ENCODE results near the gene CFAP46.
A peak's percentile ranks its signal among the peaks of the same experiment; 100 is the strongest.
"Not testable (repeated sequence)": the region's sequence is repeated elsewhere in the genome, so short reads cannot be mapped to it uniquely, and the experiment has no call there.

CFAP46 gene

GRCh38 chr10:132909491-132910071, 32.8 kb downstream of the CFAP46 start:
- H3K9me3 ChIP-seq: no peaks in the 10 kb centered on the region
- peak overlapping the region; percentile 63 for H3K27ac ChIP-seq
- no peaks in the 10 kb centered on the region for H4K20me1 ChIP-seq
- no peak for TF ChIP-seq Cebpa-rat (IDR thresholded peaks at IDR 0.05)
- H3K27me3 ChIP-seq: peaks cover 20% of the 10 kb centered on the region
- no peak overlapping the region for H3K9ac ChIP-seq
- no peaks in the 10 kb centered on the region for H3K36me3 ChIP-seq
- peaks cover 74% of the 10 kb centered on the region for H3K4me1 ChIP-seq
- H3K4me2 ChIP-seq: peak overlapping the region; percentile 82
- H3K4me3 ChIP-seq: no peak overlapping the region

DNA sequence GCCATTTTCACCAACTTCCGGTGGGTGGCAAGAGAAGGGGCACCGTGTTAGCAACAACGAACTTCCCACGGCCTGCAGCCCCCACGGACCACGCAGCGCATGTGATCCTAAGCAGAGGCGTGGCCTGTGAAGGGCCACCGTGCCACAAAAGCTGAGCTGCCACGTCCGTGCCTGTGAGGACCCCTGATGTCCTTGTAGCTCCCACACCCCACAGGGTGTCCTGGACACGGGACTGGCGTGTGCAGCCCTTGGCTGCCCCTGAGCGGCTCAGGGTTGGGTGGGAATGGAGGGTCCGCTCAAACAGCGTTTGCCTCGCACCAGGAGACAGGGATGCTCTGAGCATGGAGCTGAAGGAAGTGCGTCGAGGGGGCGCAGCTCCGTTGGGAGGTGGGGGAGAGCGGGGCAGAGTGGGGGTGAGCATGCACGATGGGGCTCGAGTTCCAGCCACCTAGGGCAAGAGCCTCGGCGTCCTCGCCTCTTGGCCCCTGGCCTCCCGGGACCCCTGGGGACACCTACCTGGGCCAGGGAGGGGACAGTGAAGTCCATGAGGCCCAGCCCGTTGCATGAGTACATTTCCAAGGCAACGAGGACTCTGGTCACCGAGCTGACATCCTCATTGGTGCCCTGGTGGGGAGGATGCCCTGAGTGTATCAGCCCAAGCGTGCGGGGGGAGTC, 33.6 kb downstream of the CFAP46 start:
- Histone ChIP-seq H3K9me3 (no peaks in the 10 kb centered on the region), H3K27ac (no peak overlapping the region), H3K4me3 (no peak overlapping the region), H4K20me1 (no peaks in the 10 kb centered on the region), H3K27me3 (peaks cover 20% of the 10 kb centered on the region), H3K4me2 (peak overlapping the region; percentile 82), H3K4me1 (peaks cover 76% of the 10 kb centered on the region), H3K9ac (no peak overlapping the region), H3K36me3 (no peaks in the 10 kb centered on the region)
- no peak for TF ChIP-seq Cebpa-rat (IDR thresholded peaks at IDR 0.05)

- no peak for TF ChIP-seq Cebpa-rat (IDR thresholded peaks at IDR 0.05)
- Histone ChIP-seq H3K9ac (peak overlapping the region; percentile 35; the same call in 1 of the 2 replicates), H3K27ac (peak overlapping the region; percentile 38; the same call in 1 of the 2 replicates), H3K4me2 (peak overlapping the region; percentile 82), H3K4me3 (no peak overlapping the region), H4K20me1 (no peaks in the 10 kb centered on the region), H3K27me3 (peaks cover 18% of the 10 kb centered on the region), H3K4me1 (peaks cover 69% of the 10 kb centered on the region), H3K36me3 (no peaks in the 10 kb centered on the region), H3K9me3 (no peaks in the 10 kb centered on the region)
Observed at GRCh38 chr10:132907821-132908620, 34.3 kb downstream of the CFAP46 start.

DNA sequence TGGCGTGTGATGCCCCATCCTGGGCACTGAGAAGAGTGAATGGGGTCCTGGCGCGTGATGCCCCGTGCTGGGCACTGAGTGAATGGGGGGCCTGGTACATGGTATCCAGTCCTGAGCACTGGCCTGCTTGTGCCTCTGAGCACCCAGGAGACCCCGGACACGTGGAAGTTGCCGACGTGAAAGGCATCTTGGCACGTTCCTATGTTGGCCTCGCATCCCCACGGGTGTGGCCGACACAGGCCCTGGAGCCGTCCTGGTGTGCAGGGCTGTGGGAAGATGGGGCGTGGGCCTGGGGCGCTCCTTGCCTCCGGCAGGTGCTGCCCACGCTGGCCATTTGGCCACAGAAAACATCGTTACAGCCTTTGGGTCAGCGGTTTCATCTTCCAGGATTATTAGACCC, 35.5 kb downstream of the CFAP46 start:
- H3K4me3 ChIP-seq: no peak overlapping the region
- H3K9me3 ChIP-seq: no peaks in the 10 kb centered on the region
- no peak for TF ChIP-seq Cebpa-rat (IDR thresholded peaks at IDR 0.05)
- H3K4me1 ChIP-seq: peaks cover 57% of the 10 kb centered on the region
- no peak overlapping the region for H3K4me2 ChIP-seq
- peaks cover 9% of the 10 kb centered on the region for H3K27me3 ChIP-seq
- H3K27ac ChIP-seq: no peak overlapping the region
- no peaks in the 10 kb centered on the region for H3K36me3 ChIP-seq
- H3K9ac ChIP-seq: no peak overlapping the region
- no peaks in the 10 kb centered on the region for H4K20me1 ChIP-seq

GRCh38 chr10:132906106-132906505, 36.3 kb downstream of the CFAP46 start:
- H3K4me1 ChIP-seq: peaks cover 50% of the 10 kb centered on the region
- no peaks in the 10 kb centered on the region for H3K36me3 ChIP-seq
- no peak for TF ChIP-seq Cebpa-rat (IDR thresholded peaks at IDR 0.05)
- peaks cover 3% of the 10 kb centered on the region for H3K9me3 ChIP-seq
- no peaks in the 10 kb centered on the region for H4K20me1 ChIP-seq
- H3K27ac ChIP-seq: no peak overlapping the region
- no peak overlapping the region for H3K9ac ChIP-seq
- H3K27me3 ChIP-seq: peaks cover 7% of the 10 kb centered on the region
- H3K4me3 ChIP-seq: no peak overlapping the region
- H3K4me2 ChIP-seq: no peak overlapping the region

- no peak for TF ChIP-seq Cebpa-rat (IDR thresholded peaks at IDR 0.05)
Observed at GRCh38 chr10:132905661-132906060, 36.7 kb downstream of the CFAP46 start.

GRCh38 chr10:132904814-132905649, 37.3 kb downstream of the CFAP46 start:
- no peak for TF ChIP-seq Cebpa-rat (IDR thresholded peaks at IDR 0.05)
- no peaks in the 10 kb centered on the region for H3K36me3 ChIP-seq
- H3K27me3 ChIP-seq: peaks cover 6% of the 10 kb centered on the region; the same call in 1 of the 2 replicates
- peaks cover 39% of the 10 kb centered on the region for H3K4me1 ChIP-seq
- no peak overlapping the region for H3K27ac ChIP-seq
- H3K9me3 ChIP-seq: peaks cover 14% of the 10 kb centered on the region
- H3K4me2 ChIP-seq: no peak overlapping the region; the same call in 1 of the 2 replicates
- no peaks in the 10 kb centered on the region for H4K20me1 ChIP-seq
- H3K9ac ChIP-seq: no peak overlapping the region
- no peak overlapping the region for H3K4me3 ChIP-seq

More at GRCh38 chr10:132905661-132906060, 36.7 kb downstream of the CFAP46 start:
- H3K4me2 ChIP-seq: no peak overlapping the region
- peaks cover 45% of the 10 kb centered on the region for H3K4me1 ChIP-seq
- H3K36me3 ChIP-seq: no peaks in the 10 kb centered on the region
- no peak overlapping the region for H3K27ac ChIP-seq
- H3K9ac ChIP-seq: no peak overlapping the region
- no peak overlapping the region for H3K4me3 ChIP-seq
- peaks cover 8% of the 10 kb centered on the region for H3K9me3 ChIP-seq
- peaks cover 3% of the 10 kb centered on the region for H3K27me3 ChIP-seq
- no peaks in the 10 kb centered on the region for H4K20me1 ChIP-seq

GRCh38 chr10:132904181-132904813, 38.1 kb downstream of the CFAP46 start:
- H3K9me3 ChIP-seq: peaks cover 14% of the 10 kb centered on the region
- no peaks in the 10 kb centered on the region for H3K36me3 ChIP-seq
- no peak overlapping the region for H3K4me3 ChIP-seq
- no peak overlapping the region for H3K9ac ChIP-seq
- no peak overlapping the region; the same call in 1 of the 2 replicates for H3K4me2 ChIP-seq
- H3K27me3 ChIP-seq: peaks cover 10% of the 10 kb centered on the region; the same call in 1 of the 2 replicates
- TF ChIP-seq Cebpa-rat (IDR thresholded peaks at IDR 0.05): no peak
- peaks cover 32% of the 10 kb centered on the region for H3K4me1 ChIP-seq
- no peak overlapping the region for H3K27ac ChIP-seq
- H4K20me1 ChIP-seq: peaks cover under 1% of the 10 kb centered on the region; the same call in 1 of the 2 replicates

- H3K9ac ChIP-seq, H4K20me1 ChIP-seq, H3K4me3 ChIP-seq, H3K27ac ChIP-seq, H3K36me3 ChIP-seq, H3K4me2 ChIP-seq: not testable (repeated sequence)
- Histone ChIP-seq H3K9me3 (peaks cover 14% of the 10 kb centered on the region), H3K27me3 (peaks cover 19% of the 10 kb centered on the region), H3K4me1 (peaks cover 18% of the 10 kb centered on the region)
Observed at GRCh38 chr10:132902656-132903575, 39.5 kb downstream of the CFAP46 start.
